SK-N-SH (cell line): ENCODE measurements around the gene HS3ST3A1.

Experiments
- EP300 ChIP-seq, 2 experiments: IDR thresholded peaks; 2 replicates each; pipeline versions ENCODE4 v1.4.0 to v1.6.1; 2012; ENCODE audit warnings: borderline replicate concordance in 1 of 2, low read depth in 1 of 2, low read length in 1 of 2
- EZH2phosphoT487 ChIP-seq: fragments of 200-600 bp; sonication (generic); IDR thresholded peaks from 2 replicates; pipeline ENCODE4 v1.6.1; 2017; ENCODE audit warnings: low read depth, mixed run types, mild to moderate bottlenecking, antibody characterized with exemption, moderate library complexity, borderline replicate concordance
- GATA2 ChIP-seq: sonication (generic); formaldehyde crosslinking; IDR thresholded peaks from 2 replicates; pipeline ENCODE4 v1.5.0; 2020; ENCODE audit warnings: mild to moderate bottlenecking, missing genetic modification reagents
- RAD21 ChIP-seq: IDR thresholded peaks from 2 replicates; pipeline ENCODE4 v1.6.1; 2012; ENCODE audit warnings: mild to moderate bottlenecking, low read length
- RXRA ChIP-seq: IDR thresholded peaks from 2 replicates; pipeline ENCODE4 v1.4.0; 2012; ENCODE audit warnings: low read depth, mild to moderate bottlenecking, borderline replicate concordance
- TAF1 ChIP-seq: IDR thresholded peaks from 2 replicates; pipeline ENCODE4 v1.6.1; 2012; ENCODE audit warnings: low read depth, mild to moderate bottlenecking, low read length, moderate library complexity, borderline replicate concordance
- TF ChIP-seq, protein P1 (sequence below): fragments of 200-600 bp; sonication (generic); IDR thresholded peaks from 2 replicates; pipeline ENCODE4 v1.6.1; 2017; ENCODE audit warnings: antibody characterized with exemption, mild to moderate bottlenecking, moderate library complexity

DNA sequence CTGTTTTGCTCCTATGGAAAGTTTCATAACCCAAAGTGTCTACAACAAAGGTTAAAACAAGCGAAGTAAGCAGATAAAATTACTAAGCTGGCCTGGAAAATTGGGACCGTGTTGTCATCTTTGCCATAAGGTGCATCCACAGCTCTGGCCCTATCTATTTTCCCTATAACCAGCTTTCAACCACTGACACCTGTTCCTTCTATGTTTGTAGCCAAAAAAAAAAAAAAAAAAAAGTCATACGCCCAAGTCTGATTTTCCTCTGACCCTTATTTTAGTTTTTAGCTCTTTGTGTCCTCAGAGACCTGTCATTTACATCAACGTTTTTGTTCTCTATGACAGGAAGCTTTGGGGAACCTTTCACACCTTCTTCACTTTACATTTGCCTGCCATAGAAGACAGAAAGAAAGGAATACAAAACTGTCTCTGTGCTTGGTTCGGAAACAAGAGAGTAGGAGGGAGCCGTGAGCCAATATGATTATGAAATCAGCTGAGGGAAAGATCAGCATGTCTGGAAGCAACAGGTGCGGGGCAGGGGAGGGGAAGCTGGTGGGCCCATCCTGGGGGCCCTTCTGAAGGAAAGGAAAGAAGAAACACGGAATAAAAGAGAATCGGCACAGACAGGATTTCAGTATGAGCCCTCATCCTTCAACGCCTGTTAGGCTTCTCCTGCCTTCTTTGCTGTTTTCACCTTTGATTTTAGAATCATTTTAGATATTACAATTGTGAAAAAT is 8.5 kb downstream of the HS3ST3A1 start:
- no peak for TF ChIP-seq RXRA
- no peak for TF ChIP-seq EZH2phosphoT487
- TF ChIP-seq, protein P1, sequence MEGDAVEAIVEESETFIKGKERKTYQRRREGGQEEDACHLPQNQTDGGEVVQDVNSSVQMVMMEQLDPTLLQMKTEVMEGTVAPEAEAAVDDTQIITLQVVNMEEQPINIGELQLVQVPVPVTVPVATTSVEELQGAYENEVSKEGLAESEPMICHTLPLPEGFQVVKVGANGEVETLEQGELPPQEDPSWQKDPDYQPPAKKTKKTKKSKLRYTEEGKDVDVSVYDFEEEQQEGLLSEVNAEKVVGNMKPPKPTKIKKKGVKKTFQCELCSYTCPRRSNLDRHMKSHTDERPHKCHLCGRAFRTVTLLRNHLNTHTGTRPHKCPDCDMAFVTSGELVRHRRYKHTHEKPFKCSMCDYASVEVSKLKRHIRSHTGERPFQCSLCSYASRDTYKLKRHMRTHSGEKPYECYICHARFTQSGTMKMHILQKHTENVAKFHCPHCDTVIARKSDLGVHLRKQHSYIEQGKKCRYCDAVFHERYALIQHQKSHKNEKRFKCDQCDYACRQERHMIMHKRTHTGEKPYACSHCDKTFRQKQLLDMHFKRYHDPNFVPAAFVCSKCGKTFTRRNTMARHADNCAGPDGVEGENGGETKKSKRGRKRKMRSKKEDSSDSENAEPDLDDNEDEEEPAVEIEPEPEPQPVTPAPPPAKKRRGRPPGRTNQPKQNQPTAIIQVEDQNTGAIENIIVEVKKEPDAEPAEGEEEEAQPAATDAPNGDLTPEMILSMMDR: no peak
- TF ChIP-seq EP300 (IDR thresholded peaks at IDR 0.05; ENCODE audit: borderline replicate concordance in 1 of 2, low read depth in 1 of 2, low read length in 1 of 2): no peak
- no peak for TF ChIP-seq GATA2 (CRISPR knock-in tag)
- no peak for TF ChIP-seq RAD21
- TF ChIP-seq TAF1: no peak
